ENCODE measurements around the gene HS6ST2. TPM values are rescaled to one million over a fixed set of nuclear protein-coding genes. Genes with fewer than 3 reads are reported as not detected.

HS6ST2 gene
- polyA plus RNA-seq, 4 donors: 25.5 to 28.7 (median 27.6) TPM

DNA sequence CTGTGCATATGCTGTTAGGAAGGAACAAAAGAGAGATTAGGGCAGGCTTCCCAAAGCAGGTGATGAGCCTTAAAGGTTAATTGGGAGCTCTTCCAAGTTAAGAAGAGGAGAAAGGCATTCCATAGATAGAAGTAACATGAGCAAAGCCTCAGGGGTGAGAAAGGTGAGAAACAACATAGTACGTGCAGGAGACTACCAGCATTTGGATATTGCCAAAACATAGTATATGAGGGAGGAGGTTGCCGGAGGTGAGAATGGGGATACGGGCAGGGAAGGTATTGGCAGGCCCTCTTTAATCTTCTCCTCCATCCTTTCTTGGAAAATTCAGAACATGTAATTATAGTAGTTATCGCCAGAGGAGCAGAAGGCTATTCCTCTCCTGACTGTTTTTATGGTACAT, 373.5 kb downstream of the HS6ST2 start:
- no peak for DNase-seq (ENCODE audit: low read depth in 4 of 4, low spot score in 3 of 4)

GRCh38 chrX:132576939-132577338, 381.5 kb downstream of the HS6ST2 start:
- DNase-seq (ENCODE audit: low read depth in 4 of 4, low spot score in 3 of 4): no peak

Other genes starting within 250 kb of the HS6ST2 start
- gene USP26, start 138.5 kb upstream of the HS6ST2 start, polyA plus RNA-seq (ENCODE audit: insufficient read length in 4 of 4): not detected

All from right renal pelvis (tissue), 4 donors.